ENCODE results near the gene GMDS. TPM values are rescaled to one million over a fixed set of nuclear protein-coding genes. Genes with fewer than 3 reads are reported as not detected.

GMDS gene
- total and polyA plus RNA-seq, 2 of the 4 experiments (the other 2 are of a cell fraction), result 7.3 to 21.9 TPM

GRCh38 chr6:2036710-2037023 is 208.7 kb downstream of the GMDS start:
- Histone ChIP-seq H3K4me2 (ENCODE audit: low read depth, low read length) (no peak overlapping the region), H3K9me1 (ENCODE audit: insufficient read depth, low read length) (no peaks in the 10 kb centered on the region; the same call in 1 of the 2 replicates), H3K27me3 (ENCODE audit: control insufficient read depth, insufficient read depth, low read length) (no peaks in the 10 kb centered on the region), H2AK9ac (replicated peaks; ENCODE audit: low read depth, low read length, poor library complexity) (no peak overlapping the region), H4K5ac (ENCODE audit: low read depth, low read length) (no peak overlapping the region), H3K4me1 (ENCODE audit: control insufficient read depth, insufficient read depth, low read length) (peaks cover 7% of the 10 kb centered on the region; the same call in 1 of the 2 replicates), H3K4ac (ENCODE audit: low read depth, low read length) (no peak overlapping the region), H3K79me1 (ENCODE audit: low read depth in 1 of 2, low read length in 2 of 2) (no peaks in the 10 kb centered on the region), H3K4me3 (ENCODE audit: insufficient read depth, low read depth, low read length) (no peak overlapping the region), H4K20me1 (ENCODE audit: insufficient read depth, low read length) (no peaks in the 10 kb centered on the region), H3K18ac (ENCODE audit: low read depth, low read length) (no peak overlapping the region), H3K56ac (ENCODE audit: extremely low read depth, insufficient read depth, low read length) (no peak overlapping the region), H4K8ac (ENCODE audit: low read depth in 2 of 2, low read length in 2 of 2) (no peak overlapping the region), H3K9ac (ENCODE audit: low read depth, low read length) (no peak overlapping the region), H2BK5ac (ENCODE audit: low read depth, low read length, poor library complexity, severe bottlenecking) (no peak overlapping the region), H2BK20ac (ENCODE audit: low read depth, low read length) (no peak overlapping the region), H4K91ac (ENCODE audit: insufficient read depth, low read depth, low read length) (no peak overlapping the region), H3K23ac (ENCODE audit: low read depth, low read length) (no peak overlapping the region), H3K14ac (replicated peaks; ENCODE audit: low read depth, low read length) (no peak overlapping the region), H2BK120ac (ENCODE audit: low read depth, low read length) (no peak overlapping the region), H2AK5ac (ENCODE audit: low read depth, low read length) (no peak overlapping the region), H2AFZ (replicated peaks; ENCODE audit: low read length, poor library complexity) (no peak overlapping the region), H2BK15ac (ENCODE audit: low read depth, low read length) (no peak overlapping the region), H3K9me3 (ENCODE audit: control insufficient read depth, insufficient read depth, low read length) (no peaks in the 10 kb centered on the region), H3K36me3 (ENCODE audit: control insufficient read depth, insufficient read depth, low read length) (no peaks in the 10 kb centered on the region), H3K27ac (ENCODE audit: insufficient read depth, low read length) (no peak overlapping the region)
- dilution Hi-C loops (cut with HindIII; ENCODE audit: low sequenced_read_pairs, unreplicated experiment), result no loop called here
- ChIA-PET POLR2A (ENCODE audit: unreplicated experiment) (no interaction called here), CTCF (no interaction called here)
- TF ChIP-seq MAZ (IDR thresholded peaks at IDR 0.05; ENCODE audit: borderline replicate concordance, low read depth, low read length), result no peak
- TF ChIP-seq ELK1 (IDR thresholded peaks at IDR 0.05; ENCODE audit: borderline replicate concordance, low read depth, low read length), result no peak
- TF ChIP-seq, protein P1, sequence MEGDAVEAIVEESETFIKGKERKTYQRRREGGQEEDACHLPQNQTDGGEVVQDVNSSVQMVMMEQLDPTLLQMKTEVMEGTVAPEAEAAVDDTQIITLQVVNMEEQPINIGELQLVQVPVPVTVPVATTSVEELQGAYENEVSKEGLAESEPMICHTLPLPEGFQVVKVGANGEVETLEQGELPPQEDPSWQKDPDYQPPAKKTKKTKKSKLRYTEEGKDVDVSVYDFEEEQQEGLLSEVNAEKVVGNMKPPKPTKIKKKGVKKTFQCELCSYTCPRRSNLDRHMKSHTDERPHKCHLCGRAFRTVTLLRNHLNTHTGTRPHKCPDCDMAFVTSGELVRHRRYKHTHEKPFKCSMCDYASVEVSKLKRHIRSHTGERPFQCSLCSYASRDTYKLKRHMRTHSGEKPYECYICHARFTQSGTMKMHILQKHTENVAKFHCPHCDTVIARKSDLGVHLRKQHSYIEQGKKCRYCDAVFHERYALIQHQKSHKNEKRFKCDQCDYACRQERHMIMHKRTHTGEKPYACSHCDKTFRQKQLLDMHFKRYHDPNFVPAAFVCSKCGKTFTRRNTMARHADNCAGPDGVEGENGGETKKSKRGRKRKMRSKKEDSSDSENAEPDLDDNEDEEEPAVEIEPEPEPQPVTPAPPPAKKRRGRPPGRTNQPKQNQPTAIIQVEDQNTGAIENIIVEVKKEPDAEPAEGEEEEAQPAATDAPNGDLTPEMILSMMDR (conservative IDR thresholded peaks at IDR 0.05; ENCODE audit: low read depth, low read length), result no peak
- peak; percentile 82 for TF ChIP-seq MAFK (IDR thresholded peaks at IDR 0.05; ENCODE audit: low read depth, low read length)
- WGBS, 2 experiments (ENCODE audit: extremely low coverage in 2 of 2, insufficient read length in 1 of 2), result no CpG with 5 or more reads among the region's 6 CpGs
- no TSS peak for BruUV-seq (replicated peaks)
- intact Hi-C loops (cut with micrococcal nuclease), result loop anchor here (10.0 kb wide), 1 partner anchor 422 kb away; no protein-coding TSS in a partner anchor
- no peak for ATAC-seq (ENCODE audit: low read depth)
- in situ Hi-C loops (cut with MboI; ENCODE audit: low sequenced_read_pairs), result no loop called here
- no peak for DNase-seq
